ENCODE data around the gene ARID5B.
A peak's percentile ranks its signal among the peaks of the same experiment; 100 is the strongest.

Gene ARID5B, protein sequence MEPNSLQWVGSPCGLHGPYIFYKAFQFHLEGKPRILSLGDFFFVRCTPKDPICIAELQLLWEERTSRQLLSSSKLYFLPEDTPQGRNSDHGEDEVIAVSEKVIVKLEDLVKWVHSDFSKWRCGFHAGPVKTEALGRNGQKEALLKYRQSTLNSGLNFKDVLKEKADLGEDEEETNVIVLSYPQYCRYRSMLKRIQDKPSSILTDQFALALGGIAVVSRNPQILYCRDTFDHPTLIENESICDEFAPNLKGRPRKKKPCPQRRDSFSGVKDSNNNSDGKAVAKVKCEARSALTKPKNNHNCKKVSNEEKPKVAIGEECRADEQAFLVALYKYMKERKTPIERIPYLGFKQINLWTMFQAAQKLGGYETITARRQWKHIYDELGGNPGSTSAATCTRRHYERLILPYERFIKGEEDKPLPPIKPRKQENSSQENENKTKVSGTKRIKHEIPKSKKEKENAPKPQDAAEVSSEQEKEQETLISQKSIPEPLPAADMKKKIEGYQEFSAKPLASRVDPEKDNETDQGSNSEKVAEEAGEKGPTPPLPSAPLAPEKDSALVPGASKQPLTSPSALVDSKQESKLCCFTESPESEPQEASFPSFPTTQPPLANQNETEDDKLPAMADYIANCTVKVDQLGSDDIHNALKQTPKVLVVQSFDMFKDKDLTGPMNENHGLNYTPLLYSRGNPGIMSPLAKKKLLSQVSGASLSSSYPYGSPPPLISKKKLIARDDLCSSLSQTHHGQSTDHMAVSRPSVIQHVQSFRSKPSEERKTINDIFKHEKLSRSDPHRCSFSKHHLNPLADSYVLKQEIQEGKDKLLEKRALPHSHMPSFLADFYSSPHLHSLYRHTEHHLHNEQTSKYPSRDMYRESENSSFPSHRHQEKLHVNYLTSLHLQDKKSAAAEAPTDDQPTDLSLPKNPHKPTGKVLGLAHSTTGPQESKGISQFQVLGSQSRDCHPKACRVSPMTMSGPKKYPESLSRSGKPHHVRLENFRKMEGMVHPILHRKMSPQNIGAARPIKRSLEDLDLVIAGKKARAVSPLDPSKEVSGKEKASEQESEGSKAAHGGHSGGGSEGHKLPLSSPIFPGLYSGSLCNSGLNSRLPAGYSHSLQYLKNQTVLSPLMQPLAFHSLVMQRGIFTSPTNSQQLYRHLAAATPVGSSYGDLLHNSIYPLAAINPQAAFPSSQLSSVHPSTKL

DNA sequence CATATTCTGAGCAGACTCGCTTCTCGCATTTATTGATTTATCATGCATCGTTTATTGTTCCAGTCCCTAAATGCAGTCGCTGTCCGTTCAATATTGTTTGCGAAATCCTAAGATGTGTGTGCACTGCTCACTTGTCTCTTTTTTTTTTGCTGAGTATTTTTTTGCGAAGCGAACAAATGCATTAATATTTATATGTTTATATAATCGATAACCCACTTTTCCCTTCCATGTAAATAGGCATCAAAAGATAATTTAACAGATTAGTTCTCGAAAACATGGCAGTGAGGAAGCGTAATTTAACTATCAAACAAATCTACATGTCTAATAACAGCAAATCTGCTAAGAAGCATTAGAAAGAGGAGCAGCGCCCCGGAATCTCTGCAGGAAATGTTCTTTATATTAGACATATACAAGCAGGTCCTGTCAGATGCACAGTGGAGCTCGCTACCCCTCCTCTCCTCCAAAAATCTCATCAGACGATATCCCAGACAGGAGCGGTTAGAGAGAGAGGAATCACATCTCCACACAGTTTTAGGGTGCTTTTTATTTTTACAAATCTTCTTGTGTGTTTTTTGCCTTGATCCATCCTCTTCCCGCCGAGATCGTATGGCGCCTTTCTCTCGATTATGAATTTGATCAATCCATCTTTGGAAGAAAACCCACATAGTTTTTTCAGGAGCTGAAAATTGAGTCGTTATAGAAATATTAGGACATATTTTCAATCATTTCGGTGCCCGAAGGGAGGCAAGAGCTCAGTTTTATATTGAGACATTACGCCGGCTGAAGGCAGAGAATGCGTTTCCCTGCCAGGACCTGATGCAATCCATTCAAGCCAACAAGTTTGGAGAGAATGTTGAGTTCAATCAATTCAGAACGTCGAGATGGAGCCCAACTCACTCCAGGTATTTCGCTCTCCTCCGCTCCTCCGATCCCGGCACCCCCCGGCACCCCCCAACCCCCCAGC is at the start of gene ARID5B:
ARID5B (plus strand) TSS at position 871 of the 964 bp plus-strand sequence; CDS start at position 882, 11 bp downstream.
- H3K4me3 ChIP-seq (ENCODE audit: low read depth, low read length), result peak within 1 kb of the TSS; percentile 72
- peak within 1 kb of the TSS; percentile 93 for H3K27ac ChIP-seq
- H3K27me3 ChIP-seq (ENCODE audit: insufficient read depth, low read depth, severe bottlenecking), result no peaks in the 10 kb centered on the region
- DNase-seq, result peak; percentile 50
- no peaks in the 10 kb centered on the region for H3K9me3 ChIP-seq (ENCODE audit: severe bottlenecking)
- H3K36me3 ChIP-seq, result no peaks in the 10 kb centered on the region
- TF ChIP-seq, protein P1, sequence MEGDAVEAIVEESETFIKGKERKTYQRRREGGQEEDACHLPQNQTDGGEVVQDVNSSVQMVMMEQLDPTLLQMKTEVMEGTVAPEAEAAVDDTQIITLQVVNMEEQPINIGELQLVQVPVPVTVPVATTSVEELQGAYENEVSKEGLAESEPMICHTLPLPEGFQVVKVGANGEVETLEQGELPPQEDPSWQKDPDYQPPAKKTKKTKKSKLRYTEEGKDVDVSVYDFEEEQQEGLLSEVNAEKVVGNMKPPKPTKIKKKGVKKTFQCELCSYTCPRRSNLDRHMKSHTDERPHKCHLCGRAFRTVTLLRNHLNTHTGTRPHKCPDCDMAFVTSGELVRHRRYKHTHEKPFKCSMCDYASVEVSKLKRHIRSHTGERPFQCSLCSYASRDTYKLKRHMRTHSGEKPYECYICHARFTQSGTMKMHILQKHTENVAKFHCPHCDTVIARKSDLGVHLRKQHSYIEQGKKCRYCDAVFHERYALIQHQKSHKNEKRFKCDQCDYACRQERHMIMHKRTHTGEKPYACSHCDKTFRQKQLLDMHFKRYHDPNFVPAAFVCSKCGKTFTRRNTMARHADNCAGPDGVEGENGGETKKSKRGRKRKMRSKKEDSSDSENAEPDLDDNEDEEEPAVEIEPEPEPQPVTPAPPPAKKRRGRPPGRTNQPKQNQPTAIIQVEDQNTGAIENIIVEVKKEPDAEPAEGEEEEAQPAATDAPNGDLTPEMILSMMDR (IDR thresholded peaks at IDR 0.05; ENCODE audit: low read depth, low read length), result no peak

DNA sequence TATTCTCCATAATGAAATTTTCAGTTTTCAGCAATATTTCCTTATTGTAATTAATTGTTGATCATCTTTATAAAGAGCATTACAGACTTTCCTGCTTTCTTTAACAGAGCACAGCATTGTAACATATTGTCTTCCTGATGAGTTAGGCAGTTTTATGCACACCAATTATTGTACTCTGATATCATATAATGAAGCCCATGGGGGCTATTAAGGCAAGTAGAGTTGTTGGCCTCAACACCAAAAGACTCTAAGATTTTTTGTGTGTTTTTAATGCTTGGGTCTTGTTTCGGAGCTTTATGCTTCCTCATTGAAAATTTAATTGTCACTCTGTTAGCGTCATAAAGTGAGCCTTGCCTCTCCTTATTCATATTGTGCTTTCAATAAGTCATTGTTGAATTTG is 49.2 kb upstream of the ARID5B start:
- Histone ChIP-seq H3K9me3 (ENCODE audit: severe bottlenecking) (no peaks in the 10 kb centered on the region), H3K27me3 (ENCODE audit: insufficient read depth, low read depth, severe bottlenecking) (no peaks in the 10 kb centered on the region), H3K27ac (no peak overlapping the region), H3K36me3 (no peaks in the 10 kb centered on the region), H3K4me3 (ENCODE audit: low read depth, low read length) (no peak overlapping the region)
- DNase-seq, result no peak
- TF ChIP-seq, protein P1 (IDR thresholded peaks at IDR 0.05; ENCODE audit: low read depth, low read length), result no peak

DNA sequence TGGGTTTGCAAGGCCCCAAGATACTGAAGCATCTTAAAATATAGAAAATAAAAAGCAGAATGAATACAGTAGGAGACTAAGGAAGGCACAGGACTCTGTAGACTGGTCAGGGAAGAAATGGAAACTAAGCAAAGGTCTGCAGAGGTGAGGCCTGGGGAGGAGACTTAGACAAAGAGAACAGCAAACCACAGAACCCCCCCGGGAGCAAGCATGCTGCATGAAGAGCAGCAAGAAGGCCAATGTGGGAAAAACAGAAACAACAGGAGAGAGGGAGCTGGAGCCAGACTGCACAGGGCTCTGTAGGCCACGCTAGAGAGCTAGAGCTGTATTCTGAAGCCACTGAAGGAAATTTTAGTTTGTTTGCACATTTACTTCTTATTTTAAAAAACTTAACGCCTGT is 45.7 kb upstream of the ARID5B start:
- Histone ChIP-seq H3K36me3 (no peaks in the 10 kb centered on the region), H3K27ac (no peak overlapping the region), H3K27me3 (ENCODE audit: insufficient read depth, low read depth, severe bottlenecking) (no peaks in the 10 kb centered on the region), H3K9me3 (ENCODE audit: severe bottlenecking) (no peaks in the 10 kb centered on the region), H3K4me3 (ENCODE audit: low read depth, low read length) (no peak overlapping the region)
- TF ChIP-seq, protein P1 (IDR thresholded peaks at IDR 0.05; ENCODE audit: low read depth, low read length), result no peak
- no peak for DNase-seq

DNA sequence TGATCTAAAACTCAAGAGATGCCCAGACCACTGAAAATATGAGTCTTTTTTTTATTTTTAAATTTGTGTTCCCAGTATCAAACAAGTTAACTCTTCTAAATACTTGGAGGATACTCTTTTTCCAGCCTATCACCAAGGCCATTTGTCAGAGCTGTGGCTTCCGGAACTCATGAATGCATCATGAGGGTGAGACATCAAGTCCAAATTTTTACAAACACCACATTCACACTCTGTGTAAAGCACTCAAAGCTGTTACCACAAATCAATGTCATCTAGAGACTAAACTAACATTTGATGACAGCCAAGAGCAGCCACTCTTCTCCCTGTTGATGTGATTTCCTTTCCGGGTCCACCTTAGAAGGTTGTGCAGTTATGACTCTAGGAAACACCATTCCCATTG is 43.8 kb upstream of the ARID5B start:
- H3K9me3 ChIP-seq (ENCODE audit: severe bottlenecking), result no peaks in the 10 kb centered on the region
- no peaks in the 10 kb centered on the region for H3K27me3 ChIP-seq (ENCODE audit: insufficient read depth, low read depth, severe bottlenecking)
- no peak overlapping the region for H3K27ac ChIP-seq
- H3K4me3 ChIP-seq (ENCODE audit: low read depth, low read length), result no peak overlapping the region
- no peaks in the 10 kb centered on the region for H3K36me3 ChIP-seq
- TF ChIP-seq, protein P1 (IDR thresholded peaks at IDR 0.05; ENCODE audit: low read depth, low read length), result no peak
- no peak for DNase-seq

DNA sequence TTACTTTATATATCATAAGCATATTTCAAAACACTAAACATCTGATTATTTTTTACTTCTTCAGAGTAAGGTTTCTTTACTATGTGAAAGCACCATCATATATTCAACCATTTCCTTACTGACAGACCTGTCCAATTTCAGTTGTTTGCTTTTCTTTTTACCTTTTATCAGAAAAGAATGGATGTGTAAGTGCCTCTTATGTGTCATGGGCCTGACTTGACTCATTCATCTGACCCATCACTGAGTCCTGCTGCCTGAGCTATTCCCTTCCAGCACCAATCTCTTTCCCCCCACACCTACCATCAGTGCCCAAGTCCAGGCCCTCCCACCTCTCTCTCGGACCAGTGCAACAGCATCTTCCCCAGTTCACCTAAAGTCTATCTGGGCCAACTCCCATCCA is 41.7 kb upstream of the ARID5B start:
- H3K27me3 ChIP-seq (ENCODE audit: insufficient read depth, low read depth, severe bottlenecking), result no peaks in the 10 kb centered on the region

More for the DNA sequence above, 41.7 kb upstream of the ARID5B start:
- no peak for DNase-seq
- Histone ChIP-seq H3K36me3 (no peaks in the 10 kb centered on the region), H3K4me3 (ENCODE audit: low read depth, low read length) (no peak overlapping the region), H3K9me3 (ENCODE audit: severe bottlenecking) (no peaks in the 10 kb centered on the region), H3K27ac (no peak overlapping the region)
- TF ChIP-seq, protein P1 (IDR thresholded peaks at IDR 0.05; ENCODE audit: low read depth, low read length), result no peak

Measured in WERI-Rb-1 (cell line).